Uterus (tissue), 4 donors: Measurements from ENCODE around the gene PTBP2. TPM values are rescaled to one million over a fixed set of nuclear protein-coding genes. Genes with fewer than 3 reads are reported as not detected.

Source experiments
- DNase-seq, 2 donors: peaks; one replicate each; pipeline ENCODE4 v3.0.0-alpha.2; 2019 to 2020
- H3K27ac ChIP-seq, 2 donors: fragments of 200-600 bp; sonication (generic); 1 replicate in 1 of 2; 2 replicates in 1 of 2; pipeline ENCODE4 v1.5.1; 2016 to 2018
- H3K27me3 ChIP-seq, 2 donors: fragments of 200-600 bp; sonication (generic); one replicate each; pipeline ENCODE4 v1.5.1; 2018 to 2019; ENCODE audit warnings: control low read depth in 1 of 2
- H3K36me3 ChIP-seq, 2 donors: fragments of 200-600 bp; sonication (generic); one replicate each; pipeline ENCODE4 v1.5.1; 2019; ENCODE audit warnings: control low read depth in 1 of 2
- H3K4me1 ChIP-seq, 2 donors: fragments of 200-600 bp; sonication (generic); one replicate each; pipeline ENCODE4 v1.5.1; 2018 to 2019; ENCODE audit warnings: control low read depth in 1 of 2
- H3K4me3 ChIP-seq, 2 donors: fragments of 200-600 bp; sonication (generic); 1 replicate in 1 of 2; 2 replicates in 1 of 2; pipeline ENCODE4 v1.5.1; 2018 to 2019; ENCODE audit warnings: mild to moderate bottlenecking in 1 of 2
- H3K9me3 ChIP-seq, 2 donors: fragments of 200-600 bp; sonication (generic); one replicate each; pipeline ENCODE4 v1.5.1; 2019; ENCODE audit warnings: control low read depth in 1 of 2
- CTCF ChIP-seq, 4 experiments: fragments of 200-600 bp in 2 of 4; fragments of 450-650 bp in 2 of 4; sonication (generic) in 2 of 4; IDR thresholded peaks; one replicate each; pipeline ENCODE4 v1.5.1; 2016 to 2019; ENCODE audit warnings: antibody characterized with exemption in 4 of 4, mild to moderate bottlenecking in 2 of 4, moderate library complexity in 1 of 4
- POLR2A ChIP-seq, 2 donors: fragments of 450-650 bp; IDR thresholded peaks; one replicate each; pipeline ENCODE4 v1.6.1; 2016; ENCODE audit warnings: antibody characterized with exemption in 2 of 2, mild to moderate bottlenecking in 1 of 2, moderate library complexity in 1 of 2
- intact Hi-C: fragments of 100-400 bp; cut with DNase I; formaldehyde crosslinking; loops from one replicate; pipeline ENCODE4 v1.15.1; 2023; ENCODE audit warnings: low total_unique reads
- total RNA-seq, 4 donors: library from RNA; depleted of rRNA in 3 of 4; stranded (reverse); fragments of >200 nt in 3 of 4; gene quantifications; one replicate each; pipeline versions ENCODE4 v1.1.0 to v1.2.4, GENCODE V29; 2014 to 2023
- donor health status: DM: yes; HTN: yes; CAD: no.

The PTBP2 gene
- total RNA-seq, 4 donors from 2014 or later, result 32.3 to 189 (median 57.5) TPM

GRCh38 chr1:96842215-96842614 is 120.6 kb downstream of the PTBP2 start:
- DNase-seq, result no peak
- Histone ChIP-seq H3K36me3 (no peaks in the 10 kb centered on the region), H3K27ac (no peak overlapping the region), H3K4me1 (no peaks in the 10 kb centered on the region), H3K9me3 (no peaks in the 10 kb centered on the region), H3K4me3 (no peak overlapping the region), H3K27me3 (no peaks in the 10 kb centered on the region)
- intact Hi-C loops, result no loop called here
- TF ChIP-seq POLR2A (IDR thresholded peaks at IDR 0.05), result no peak

- no peak for TF ChIP-seq POLR2A (IDR thresholded peaks at IDR 0.05)
- no peak for TF ChIP-seq CTCF (IDR thresholded peaks at IDR 0.05)
- intact Hi-C loops, result no loop called here
- Histone ChIP-seq H3K27me3 (no peaks in the 10 kb centered on the region), H3K4me1 (no peaks in the 10 kb centered on the region), H3K36me3 (no peaks in the 10 kb centered on the region), H3K27ac (no peak overlapping the region), H3K9me3 (no peaks in the 10 kb centered on the region), H3K4me3 (no peak overlapping the region)
- DNase-seq, result no peak
Observed at GRCh38 chr1:96843196-96843595, 121.6 kb downstream of the PTBP2 start.

GRCh38 chr1:96843601-96844000 is 122.0 kb downstream of the PTBP2 start:
- no peak for DNase-seq
- H3K36me3 ChIP-seq, result no peaks in the 10 kb centered on the region
- TF ChIP-seq CTCF (IDR thresholded peaks at IDR 0.05), result no peak
- no peak for TF ChIP-seq POLR2A (IDR thresholded peaks at IDR 0.05)
- H3K27ac ChIP-seq, result no peak overlapping the region
- H3K4me3 ChIP-seq, result no peak overlapping the region
- intact Hi-C loops, result no loop called here
- H3K4me1 ChIP-seq, result no peaks in the 10 kb centered on the region
- H3K27me3 ChIP-seq, result no peaks in the 10 kb centered on the region
- H3K9me3 ChIP-seq, result no peaks in the 10 kb centered on the region

GRCh38 chr1:96845464-96845863 is 123.9 kb downstream of the PTBP2 start:
- Histone ChIP-seq H3K4me3 (no peak overlapping the region), H3K36me3 (no peaks in the 10 kb centered on the region), H3K27ac (no peak overlapping the region), H3K4me1 (no peaks in the 10 kb centered on the region), H3K27me3 (no peaks in the 10 kb centered on the region), H3K9me3 (no peaks in the 10 kb centered on the region)
- TF ChIP-seq POLR2A (IDR thresholded peaks at IDR 0.05), result no peak
- TF ChIP-seq CTCF (IDR thresholded peaks at IDR 0.05), result peak in 3 of 4 experiments; percentile 13 to 19 (median 18)
- intact Hi-C loops, result no loop called here
- DNase-seq, result no peak

- no peak for DNase-seq
- intact Hi-C loops, result no loop called here
Observed at GRCh38 chr1:96861836-96862235, 140.3 kb downstream of the PTBP2 start.

More at GRCh38 chr1:96861836-96862235, 140.3 kb downstream of the PTBP2 start:
- no peak for TF ChIP-seq POLR2A (IDR thresholded peaks at IDR 0.05)
- TF ChIP-seq CTCF (IDR thresholded peaks at IDR 0.05), result no peak
- no peaks in the 10 kb centered on the region for H3K27me3 ChIP-seq
- no peak overlapping the region for H3K27ac ChIP-seq
- H3K9me3 ChIP-seq, result no peaks in the 10 kb centered on the region
- no peak overlapping the region for H3K4me3 ChIP-seq
- H3K36me3 ChIP-seq, result no peaks in the 10 kb centered on the region
- H3K4me1 ChIP-seq, result no peaks in the 10 kb centered on the region
